Muscle layer of colon (tissue), 2 donors: ENCODE data around the gene FAM193A.
A peak's percentile ranks its signal among the peaks of the same experiment; 100 is the strongest.

ENCODE experiments used
- H3K27ac ChIP-seq: one replicate; pipeline ENCODE4 v1.7.0; 2013; ENCODE audit warnings: low read depth, mild to moderate bottlenecking, low read length, moderate library complexity
- H3K27me3 ChIP-seq, 2 donors: one replicate each; pipeline ENCODE4 v1.7.0; 2013; ENCODE audit warnings: low read length in 2 of 2, mild to moderate bottlenecking in 2 of 2; ENCODE audit not compliant: insufficient read depth in 2 of 2, control insufficient read depth in 1 of 2
- H3K36me3 ChIP-seq: one replicate; pipeline ENCODE4 v1.7.0; 2013; ENCODE audit warnings: mild to moderate bottlenecking, low read length; ENCODE audit not compliant: insufficient read depth
- H3K4me1 ChIP-seq: one replicate; pipeline ENCODE4 v1.7.0; 2013; ENCODE audit warnings: mild to moderate bottlenecking, low read length; ENCODE audit not compliant: insufficient read depth
- H3K4me3 ChIP-seq, 2 donors: one replicate each; pipeline ENCODE4 v1.7.0; 2013; ENCODE audit warnings: low read length in 2 of 2, low read depth in 1 of 2, mild to moderate bottlenecking in 1 of 2, moderate library complexity in 1 of 2
- H3K9ac ChIP-seq: one replicate; pipeline ENCODE4 v1.7.0; 2013; ENCODE audit warnings: low read length
- H3K9me3 ChIP-seq: one replicate; pipeline ENCODE4 v1.7.0; 2013; ENCODE audit warnings: mild to moderate bottlenecking, low read length
- donor health status: abdominal sarcoma.
- donor health status: Adenocarcinoma of cecum.

FAM193A gene

GRCh38 chr4:2698951-2699505, 162.6 kb downstream of the FAM193A start:
- H3K36me3 ChIP-seq, result peaks cover 84% of the 10 kb centered on the region
- no peak overlapping the region for H3K9ac ChIP-seq
- H3K4me3 ChIP-seq, result no peak overlapping the region
- no peaks in the 10 kb centered on the region for H3K4me1 ChIP-seq
- H3K27ac ChIP-seq, result no peak overlapping the region
- no peaks in the 10 kb centered on the region for H3K27me3 ChIP-seq
- no peaks in the 10 kb centered on the region for H3K9me3 ChIP-seq

GRCh38 chr4:2699534-2699933, 163.1 kb downstream of the FAM193A start:
- H3K27ac ChIP-seq, result no peak overlapping the region
- no peaks in the 10 kb centered on the region for H3K4me1 ChIP-seq
- no peak overlapping the region for H3K4me3 ChIP-seq
- peaks cover 80% of the 10 kb centered on the region for H3K36me3 ChIP-seq
- no peak overlapping the region for H3K9ac ChIP-seq
- no peaks in the 10 kb centered on the region for H3K27me3 ChIP-seq
- H3K9me3 ChIP-seq, result no peaks in the 10 kb centered on the region

DNA sequence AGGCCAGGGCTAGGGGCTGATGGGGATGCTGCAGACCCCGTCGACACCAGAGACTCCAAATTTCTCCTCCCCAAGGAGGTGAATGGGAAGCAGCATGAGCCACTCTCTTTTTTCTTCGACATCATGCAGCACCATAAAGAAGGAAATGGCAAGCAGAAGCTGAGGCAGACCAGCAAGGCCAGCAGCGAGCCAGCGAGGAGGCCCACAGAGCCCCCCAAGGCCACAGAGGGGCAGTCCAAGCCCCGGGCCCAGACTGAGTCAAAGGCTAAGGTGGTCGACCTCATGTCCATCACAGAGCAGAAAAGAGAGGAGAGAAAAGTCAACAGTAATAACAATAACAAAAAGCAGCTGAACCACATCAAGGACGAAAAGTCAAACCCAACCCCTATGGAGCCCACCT, 163.6 kb downstream of the FAM193A start:
- Histone ChIP-seq H3K27me3 (no peaks in the 10 kb centered on the region), H3K4me1 (no peaks in the 10 kb centered on the region), H3K9me3 (no peaks in the 10 kb centered on the region), H3K36me3 (peaks cover 75% of the 10 kb centered on the region), H3K4me3 (no peak overlapping the region), H3K27ac (no peak overlapping the region), H3K9ac (no peak overlapping the region)

DNA sequence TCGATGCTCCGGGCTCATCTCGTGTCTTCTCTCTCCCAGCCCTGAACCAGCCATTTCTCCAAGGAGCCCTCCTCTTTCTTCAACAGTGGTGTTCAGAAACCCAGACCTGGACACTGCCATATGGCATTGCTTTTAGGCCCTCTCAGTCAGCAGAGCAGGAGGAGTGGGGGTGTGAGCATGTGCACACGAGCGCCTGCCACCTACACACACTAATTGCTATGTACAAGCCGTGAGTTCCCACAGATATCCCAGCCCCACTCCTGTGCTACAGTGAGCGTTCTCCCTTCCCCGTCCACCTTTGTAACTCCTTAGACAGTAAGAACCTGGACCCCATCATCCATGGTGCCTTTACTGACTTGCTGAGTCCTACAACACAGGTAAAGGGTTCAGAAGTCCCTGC, 165.9 kb downstream of the FAM193A start:
- no peak overlapping the region for H3K9ac ChIP-seq
- no peaks in the 10 kb centered on the region for H3K4me1 ChIP-seq
- H3K9me3 ChIP-seq, result no peaks in the 10 kb centered on the region
- no peaks in the 10 kb centered on the region for H3K27me3 ChIP-seq
- no peak overlapping the region for H3K4me3 ChIP-seq
- H3K36me3 ChIP-seq, result peaks cover 54% of the 10 kb centered on the region
- H3K27ac ChIP-seq, result no peak overlapping the region

DNA sequence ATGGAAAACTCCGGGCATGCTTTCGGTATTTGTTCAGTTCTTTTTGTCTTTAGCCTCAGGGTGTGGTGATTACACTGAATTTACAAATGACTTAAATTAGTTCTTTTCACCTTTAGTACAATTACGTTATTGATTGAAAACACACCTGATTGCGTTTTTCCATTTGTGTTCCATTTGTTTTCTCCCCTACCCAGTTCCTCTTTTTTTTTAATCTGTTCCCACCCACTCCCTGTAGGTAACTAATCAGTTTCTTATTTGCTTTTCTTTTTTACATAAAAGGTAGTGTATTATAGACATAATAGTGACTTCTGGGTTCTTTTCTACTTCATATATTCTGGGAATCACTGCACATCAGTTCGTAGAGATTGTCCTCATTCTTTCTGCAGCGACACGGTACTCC, 166.3 kb downstream of the FAM193A start:
- no peak overlapping the region for H3K9ac ChIP-seq
- no peaks in the 10 kb centered on the region for H3K27me3 ChIP-seq
- no peak overlapping the region for H3K27ac ChIP-seq
- H3K9me3 ChIP-seq, result no peaks in the 10 kb centered on the region
- H3K4me1 ChIP-seq, result no peaks in the 10 kb centered on the region
- peaks cover 50% of the 10 kb centered on the region for H3K36me3 ChIP-seq
- H3K4me3 ChIP-seq, result no peak overlapping the region

DNA sequence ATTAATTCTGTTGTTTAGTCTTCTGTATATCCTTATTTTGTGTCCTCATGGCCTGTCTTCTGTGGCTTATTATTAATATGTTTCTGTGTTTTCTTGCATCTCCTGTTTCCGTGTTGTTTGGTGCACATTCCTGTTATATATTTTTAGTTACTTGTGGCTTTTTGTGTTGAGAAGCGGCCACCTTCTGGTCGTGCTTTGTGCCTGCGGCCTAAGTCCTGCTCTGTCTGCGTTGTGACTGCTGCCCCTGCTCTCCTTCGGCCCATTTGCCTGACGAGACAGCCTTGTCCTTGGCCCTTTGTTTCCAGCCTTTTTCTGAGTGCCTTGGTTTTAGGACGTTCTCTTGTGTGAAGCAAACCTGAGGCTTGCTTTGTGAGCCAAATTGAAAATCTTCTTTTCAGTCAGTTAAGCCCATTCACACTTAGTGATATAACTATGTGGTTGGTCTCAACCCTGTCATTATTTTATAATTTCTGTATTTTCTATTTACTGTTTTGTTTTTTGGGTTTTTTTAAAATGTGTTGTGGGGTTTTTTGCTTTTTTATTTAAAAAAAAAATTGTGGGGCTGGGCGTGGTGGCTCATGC, 175.9 kb downstream of the FAM193A start:
- Histone ChIP-seq H3K36me3 (peaks cover 18% of the 10 kb centered on the region), H3K9ac (no peak overlapping the region), H3K4me3 (no peak overlapping the region), H3K27me3 (no peaks in the 10 kb centered on the region), H3K4me1 (peaks cover 3% of the 10 kb centered on the region), H3K27ac (no peak overlapping the region), H3K9me3 (no peaks in the 10 kb centered on the region)

- Histone ChIP-seq H3K4me3 (no peak overlapping the region), H3K27ac (no peak overlapping the region), H3K9me3 (no peaks in the 10 kb centered on the region), H3K4me1 (peaks cover 3% of the 10 kb centered on the region), H3K36me3 (peaks cover 22% of the 10 kb centered on the region), H3K27me3 (no peaks in the 10 kb centered on the region), H3K9ac (no peak overlapping the region)
Observed at GRCh38 chr4:2713337-2713736, 176.9 kb downstream of the FAM193A start.

DNA sequence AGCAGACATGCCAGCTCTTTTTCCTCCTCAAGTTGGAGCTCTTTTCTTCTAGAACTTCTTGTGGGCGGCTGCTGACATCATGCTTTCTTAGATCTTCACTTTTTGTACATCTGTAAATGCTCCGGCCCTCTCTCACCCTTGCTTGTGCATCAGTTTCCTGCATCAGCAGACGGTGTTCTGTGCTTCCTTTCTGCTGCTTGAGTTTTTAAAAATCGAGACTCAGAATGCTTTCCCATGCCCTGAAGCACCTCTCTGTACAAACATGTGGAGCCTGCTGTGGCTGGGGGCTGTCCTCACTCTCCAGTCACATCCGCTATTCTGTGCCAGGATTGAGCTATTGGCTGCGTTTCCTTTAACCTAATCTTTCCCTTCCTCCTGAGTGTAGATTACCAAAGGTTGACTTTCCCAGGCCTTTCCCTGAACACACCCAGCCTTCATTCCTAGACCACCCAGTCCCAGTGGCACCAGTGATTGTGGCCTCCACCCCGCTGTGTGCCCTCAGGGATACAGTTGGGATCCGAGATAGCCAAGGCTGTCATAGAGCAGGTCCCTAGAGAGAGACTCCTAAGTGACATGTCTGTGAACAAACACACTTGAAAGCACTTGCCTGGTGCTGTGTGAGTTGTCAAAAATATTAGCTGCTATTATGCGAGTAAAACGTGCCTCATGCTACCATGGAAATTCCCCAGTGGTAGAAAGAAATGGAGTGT, 177.8 kb downstream of the FAM193A start:
- Histone ChIP-seq H3K9me3 (no peaks in the 10 kb centered on the region), H3K4me1 (peaks cover 3% of the 10 kb centered on the region), H3K4me3 (no peak overlapping the region), H3K36me3 (peaks cover 24% of the 10 kb centered on the region), H3K27ac (peak overlapping the region; percentile 42), H3K9ac (no peak overlapping the region), H3K27me3 (no peaks in the 10 kb centered on the region)

GRCh38 chr4:2714918-2715317, 178.5 kb downstream of the FAM193A start:
- Histone ChIP-seq H3K4me1 (peaks cover 3% of the 10 kb centered on the region), H3K9me3 (no peaks in the 10 kb centered on the region), H3K4me3 (no peak overlapping the region), H3K27ac (no peak overlapping the region), H3K27me3 (no peaks in the 10 kb centered on the region), H3K9ac (no peak overlapping the region), H3K36me3 (peaks cover 24% of the 10 kb centered on the region)

DNA sequence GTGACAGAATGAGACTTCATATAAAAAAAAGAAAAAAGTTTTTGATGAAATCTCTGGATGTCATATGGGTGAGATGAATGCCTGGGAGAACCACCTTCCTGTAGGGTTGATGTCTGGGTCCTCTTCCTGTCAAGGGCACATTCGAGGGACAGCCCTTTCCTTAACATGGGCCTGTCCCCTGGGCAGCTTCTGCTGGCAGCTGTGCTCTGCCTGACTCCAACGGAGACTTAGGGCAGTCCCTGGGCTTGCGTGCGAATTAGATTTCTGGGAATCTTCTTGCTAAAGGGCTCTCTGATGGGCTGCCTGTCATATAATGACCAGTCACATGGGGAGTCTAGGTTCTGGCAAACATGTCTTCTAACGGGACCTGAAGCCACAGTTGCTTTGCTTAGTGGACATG, 179.0 kb downstream of the FAM193A start:
- Histone ChIP-seq H3K9ac (no peak overlapping the region), H3K27ac (no peak overlapping the region), H3K4me1 (peaks cover 3% of the 10 kb centered on the region), H3K4me3 (no peak overlapping the region), H3K36me3 (peaks cover 24% of the 10 kb centered on the region), H3K9me3 (no peaks in the 10 kb centered on the region), H3K27me3 (no peaks in the 10 kb centered on the region)

GRCh38 chr4:2716236-2716635, 179.8 kb downstream of the FAM193A start:
- H3K9me3 ChIP-seq, result no peaks in the 10 kb centered on the region
- peaks cover 3% of the 10 kb centered on the region for H3K4me1 ChIP-seq
- H3K4me3 ChIP-seq, result no peak overlapping the region
- no peak overlapping the region for H3K27ac ChIP-seq
- no peak overlapping the region for H3K9ac ChIP-seq
- H3K36me3 ChIP-seq, result peaks cover 26% of the 10 kb centered on the region
- H3K27me3 ChIP-seq, result no peaks in the 10 kb centered on the region

GRCh38 chr4:2721586-2721985, 185.1 kb downstream of the FAM193A start:
- H3K36me3 ChIP-seq, result peaks cover 25% of the 10 kb centered on the region
- H3K4me3 ChIP-seq, result no peak overlapping the region
- no peak overlapping the region for H3K27ac ChIP-seq
- H3K9me3 ChIP-seq, result no peaks in the 10 kb centered on the region
- H3K4me1 ChIP-seq, result no peaks in the 10 kb centered on the region
- no peaks in the 10 kb centered on the region for H3K27me3 ChIP-seq
- no peak overlapping the region for H3K9ac ChIP-seq
